HG02610 (cell line): Measurements from ENCODE around the gene SSC5D.
A peak's percentile ranks its signal among the peaks of the same experiment; 100 is the strongest.

Experiments
- ATAC-seq: cut with Tn5 transposase; IDR thresholded peaks from one replicate; pipeline ENCODE4 v1.9.1; 2021; ENCODE audit warnings: mild to moderate bottlenecking, moderate library complexity; ENCODE audit not compliant: unreplicated experiment

Gene SSC5D

DNA sequence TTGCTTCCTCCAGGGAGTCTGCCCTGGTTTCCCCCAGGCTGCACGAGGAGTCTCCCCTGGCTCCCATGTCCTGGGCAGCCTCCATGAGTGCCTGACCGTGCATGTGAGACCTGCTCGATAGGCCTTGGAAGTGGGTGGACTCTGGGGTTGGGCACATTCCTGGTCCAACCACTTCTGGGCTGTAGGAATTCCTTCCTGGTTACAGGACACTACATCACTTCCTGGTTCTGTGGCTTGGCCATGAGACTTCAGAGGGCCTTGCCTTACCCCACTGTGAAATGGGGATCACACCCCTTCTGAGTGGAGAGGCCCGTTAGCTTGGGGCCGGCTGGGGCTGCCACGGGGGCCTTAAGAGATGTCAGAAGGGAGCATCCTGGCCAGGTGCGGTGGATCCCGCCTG, 15.8 kb upstream of the SSC5D start:
- no peak for ATAC-seq

DNA sequence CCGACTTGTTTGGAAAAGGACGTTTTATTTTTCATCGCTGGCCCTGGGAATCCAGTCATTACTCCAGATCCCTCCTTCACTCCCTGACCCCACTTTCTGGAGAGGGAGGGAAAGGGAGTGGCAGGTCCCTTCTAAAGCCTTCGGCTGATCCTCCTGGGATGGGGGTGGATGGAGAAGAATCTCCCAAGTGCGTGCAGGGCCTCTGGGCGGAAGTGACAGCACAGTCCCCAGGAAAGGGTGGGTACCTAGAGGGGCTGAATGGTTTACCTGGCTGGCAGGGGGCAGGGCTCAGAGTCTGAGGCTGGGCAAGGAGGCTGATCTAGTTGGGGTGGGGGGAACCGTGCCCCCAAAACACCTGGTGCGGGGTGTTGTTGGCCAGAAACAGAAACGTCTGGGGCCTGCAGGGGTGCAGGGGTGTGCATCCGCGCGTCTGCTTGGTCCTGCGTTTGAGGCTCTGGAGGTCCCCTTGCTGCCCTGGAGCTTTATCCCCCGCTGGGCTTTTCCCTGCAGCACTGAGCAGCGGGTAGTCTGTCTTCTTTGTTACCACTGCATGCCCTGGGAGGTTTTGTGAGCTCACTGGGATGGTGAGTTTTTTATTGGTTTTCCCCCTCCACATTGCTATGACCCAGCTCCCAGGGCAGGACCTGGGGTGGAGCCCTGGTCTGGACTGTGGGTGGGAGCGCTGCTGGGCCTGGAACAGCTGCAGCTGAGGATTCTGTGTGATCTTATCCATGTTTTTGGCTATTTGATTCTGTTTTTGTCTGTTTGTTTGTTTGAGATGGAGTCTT, 14.8 kb upstream of the SSC5D start:
- ATAC-seq: no peak

DNA sequence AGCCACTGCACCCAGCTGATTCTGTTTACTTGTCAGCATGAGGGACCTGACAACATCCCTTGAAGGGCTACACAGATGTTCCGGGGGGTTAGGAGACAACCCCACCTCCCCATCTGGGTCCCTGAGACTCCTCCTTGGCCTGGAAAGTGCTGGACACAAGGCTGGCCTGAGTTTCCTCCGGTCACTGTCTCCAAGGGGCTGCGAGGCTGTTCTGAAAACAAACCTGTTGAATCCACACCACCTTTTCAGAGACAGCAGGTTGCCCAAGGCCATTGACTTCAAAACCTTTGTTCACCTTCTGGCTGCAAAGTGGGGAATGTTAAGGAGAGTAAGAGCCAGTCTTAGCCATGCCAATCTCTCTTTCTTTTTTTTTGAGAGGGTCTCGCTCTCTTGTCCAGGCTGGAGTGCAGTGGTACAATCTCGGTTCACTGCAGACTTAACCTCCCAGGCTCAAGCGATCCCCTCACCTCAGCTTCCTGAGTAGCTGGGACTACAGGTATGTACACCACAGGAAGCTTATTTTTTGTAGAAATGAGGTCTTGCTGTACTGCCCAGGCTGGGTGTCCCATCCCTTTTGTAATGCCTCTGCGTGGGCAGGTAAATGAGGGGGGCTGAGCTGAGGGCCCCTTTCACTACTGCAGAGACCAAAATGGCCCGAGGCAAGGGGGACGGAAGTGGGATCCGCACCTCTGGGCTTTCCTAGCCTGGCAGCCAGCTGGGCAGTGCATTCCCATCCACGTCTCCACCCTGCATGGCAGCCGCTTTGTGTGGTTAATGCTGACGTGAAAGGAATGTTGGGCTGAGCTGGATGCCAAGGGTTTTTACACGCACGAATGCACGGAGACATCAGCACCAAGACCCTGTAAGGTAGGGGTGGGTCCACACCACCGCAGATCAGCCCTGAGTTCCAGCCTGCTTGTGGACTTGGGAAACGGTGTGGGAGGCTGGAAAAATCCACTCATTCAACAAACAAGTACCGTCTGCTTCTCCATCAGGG, 13.7 kb upstream of the SSC5D start:
- no peak for ATAC-seq

DNA sequence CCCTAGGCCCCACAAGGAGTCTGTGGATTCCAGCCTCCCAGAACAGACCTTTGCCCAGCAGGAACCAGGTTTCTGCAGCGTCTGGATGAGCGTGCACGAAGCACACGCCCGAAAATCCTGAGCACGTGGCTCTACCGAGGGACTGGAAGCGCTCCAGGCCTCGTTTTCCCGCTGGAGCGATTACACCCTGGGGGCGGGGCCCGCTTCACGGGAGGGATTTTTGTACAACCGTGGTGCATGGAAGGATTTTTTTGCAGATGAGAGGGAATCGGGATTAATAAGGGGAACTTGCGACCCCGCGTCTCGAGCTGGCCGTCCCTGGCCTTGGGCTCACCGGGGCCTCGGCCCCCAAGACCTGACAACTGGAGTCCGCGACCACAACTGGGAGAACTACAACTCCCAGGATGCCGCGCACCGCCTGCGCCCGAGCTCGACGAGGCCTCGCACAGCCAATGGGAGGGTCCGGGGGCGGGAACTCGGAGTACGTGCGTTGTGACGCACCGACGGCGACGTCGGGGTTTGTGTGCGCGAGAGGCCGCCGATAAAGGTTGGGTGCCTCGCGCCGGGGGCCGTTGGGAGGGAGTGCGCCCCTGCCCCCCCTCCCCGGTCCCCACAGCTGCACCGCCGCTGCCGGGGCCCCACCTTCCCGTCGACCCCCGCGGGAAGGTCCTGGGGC, 12.0 kb upstream of the SSC5D start, which contains the start of gene ZNF628:
Gene ZNF628, plus strand, starts transcription at position 518 of the 676 bp plus-strand sequence. CDS start 3,294 bp downstream, outside the sequence.
- peak; percentile 89 for ATAC-seq

DNA sequence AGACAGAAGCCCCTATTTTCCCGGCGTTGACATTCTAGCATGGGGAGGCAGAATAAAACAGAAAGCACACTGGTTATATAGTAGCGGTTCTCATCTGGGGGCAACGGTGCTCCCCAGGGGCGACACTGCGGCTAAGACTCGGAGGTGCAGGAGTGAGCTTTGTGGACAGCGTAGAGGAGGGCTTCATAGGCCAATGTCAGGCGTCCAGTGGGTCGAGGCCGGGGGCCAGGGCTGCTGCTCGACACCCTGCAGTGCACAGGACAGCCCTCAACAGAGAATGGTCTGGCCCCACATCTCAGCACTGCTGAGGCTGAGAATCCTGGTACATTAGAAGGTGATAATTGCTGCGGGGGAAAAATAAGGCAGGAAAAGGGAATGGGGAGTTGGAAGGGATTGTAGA, 10.3 kb upstream of the SSC5D start:
- ATAC-seq: no peak

DNA sequence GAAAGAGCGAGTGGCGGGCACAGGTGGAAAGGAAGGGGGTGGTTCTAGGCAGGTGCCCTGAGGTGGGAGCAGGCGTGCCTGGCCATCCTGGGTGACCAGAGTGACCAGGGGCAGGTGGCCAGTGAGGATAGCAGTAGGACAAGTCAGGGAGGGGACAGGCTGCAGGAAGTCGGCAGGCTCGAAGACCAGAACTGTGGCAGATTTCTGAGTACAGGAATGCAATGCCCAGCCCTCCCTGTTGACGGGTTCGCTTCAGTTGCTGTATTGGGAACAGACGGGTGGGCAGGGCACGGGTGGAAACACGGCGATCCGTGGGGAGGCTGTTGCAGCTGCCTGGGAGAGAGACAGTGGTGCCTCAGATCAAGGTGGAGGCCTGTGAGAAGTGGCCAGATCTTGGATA, 9.9 kb upstream of the SSC5D start:
- no peak for ATAC-seq

DNA sequence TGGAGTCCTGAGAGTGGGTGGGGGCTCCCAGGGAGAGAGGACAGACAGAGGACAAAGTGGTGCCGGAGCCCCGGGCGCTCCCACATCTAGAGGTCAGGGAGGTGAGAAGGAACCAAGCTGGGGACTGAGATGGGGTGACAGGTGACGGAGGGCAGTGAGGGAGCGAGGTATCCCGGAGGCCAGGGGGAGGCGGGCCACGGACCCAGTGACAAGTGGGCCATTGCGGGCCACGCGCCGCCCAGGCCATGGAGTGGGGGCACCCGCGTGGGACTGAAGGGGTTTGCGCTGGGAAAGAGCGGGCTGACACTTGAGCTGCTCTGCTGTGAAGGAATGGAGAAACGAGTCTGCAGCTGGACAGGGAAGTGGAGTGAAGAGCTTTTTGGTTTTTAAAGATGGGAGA, 9.2 kb upstream of the SSC5D start:
- ATAC-seq: no peak

DNA sequence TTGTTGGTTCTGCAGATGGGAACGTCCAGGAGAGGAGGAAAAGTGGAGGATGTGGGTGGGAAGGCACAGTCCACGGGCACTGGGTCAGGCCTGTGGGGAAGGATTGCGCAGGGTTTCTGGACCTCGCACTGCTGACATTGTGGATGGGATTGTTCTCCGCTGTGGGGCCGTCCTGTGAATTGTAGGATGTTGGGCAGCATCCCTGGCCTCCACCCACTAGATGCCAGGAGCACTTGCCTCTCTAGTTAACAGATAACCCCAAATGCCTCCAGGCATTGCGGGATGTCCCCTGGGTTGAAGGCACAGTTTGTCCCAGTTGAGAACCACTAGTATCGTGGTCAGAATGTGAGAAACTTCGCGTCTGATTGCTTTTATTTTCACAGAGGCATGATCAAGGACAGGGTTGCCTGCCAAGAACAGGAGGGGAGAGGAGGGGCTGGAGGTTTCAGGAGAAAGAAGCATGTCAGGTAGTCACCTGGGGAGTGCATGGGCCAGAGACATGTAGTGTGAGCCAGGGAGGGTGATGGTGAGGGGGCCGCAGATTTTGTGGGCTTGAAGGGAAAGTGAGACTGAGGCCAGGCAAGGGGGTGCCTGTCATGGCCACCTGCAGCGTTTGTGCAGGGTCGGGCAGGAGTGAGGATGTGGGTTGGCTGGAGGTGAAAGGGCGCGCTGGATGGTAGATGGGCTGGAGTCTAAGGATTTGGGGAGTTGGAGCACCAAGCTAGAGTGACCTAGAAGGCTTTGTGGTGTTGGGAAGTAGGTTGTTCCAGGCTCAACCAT, 8.6 kb upstream of the SSC5D start:
- no peak for ATAC-seq

DNA sequence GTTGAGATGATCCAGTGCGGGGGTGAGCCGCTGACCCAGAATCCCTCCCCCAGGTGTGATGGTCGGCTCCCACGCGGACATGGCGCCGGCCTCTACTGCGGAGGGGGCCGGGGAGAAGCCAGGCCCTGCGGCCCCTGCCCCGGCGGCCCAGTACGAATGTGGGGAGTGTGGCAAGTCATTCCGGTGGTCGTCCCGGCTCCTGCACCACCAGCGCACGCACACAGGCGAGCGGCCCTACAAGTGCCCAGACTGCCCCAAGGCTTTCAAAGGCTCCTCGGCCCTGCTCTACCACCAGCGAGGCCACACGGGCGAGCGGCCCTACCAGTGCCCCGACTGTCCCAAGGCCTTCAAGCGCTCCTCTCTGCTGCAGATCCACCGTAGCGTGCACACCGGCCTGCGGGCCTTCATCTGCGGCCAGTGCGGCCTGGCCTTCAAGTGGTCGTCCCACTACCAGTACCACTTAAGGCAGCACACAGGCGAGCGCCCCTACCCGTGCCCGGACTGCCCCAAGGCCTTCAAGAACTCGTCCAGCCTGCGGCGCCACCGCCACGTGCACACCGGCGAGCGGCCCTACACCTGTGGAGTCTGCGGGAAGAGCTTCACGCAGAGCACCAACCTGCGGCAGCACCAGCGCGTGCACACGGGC, 7.0 kb upstream of the SSC5D start:
- no peak for ATAC-seq

DNA sequence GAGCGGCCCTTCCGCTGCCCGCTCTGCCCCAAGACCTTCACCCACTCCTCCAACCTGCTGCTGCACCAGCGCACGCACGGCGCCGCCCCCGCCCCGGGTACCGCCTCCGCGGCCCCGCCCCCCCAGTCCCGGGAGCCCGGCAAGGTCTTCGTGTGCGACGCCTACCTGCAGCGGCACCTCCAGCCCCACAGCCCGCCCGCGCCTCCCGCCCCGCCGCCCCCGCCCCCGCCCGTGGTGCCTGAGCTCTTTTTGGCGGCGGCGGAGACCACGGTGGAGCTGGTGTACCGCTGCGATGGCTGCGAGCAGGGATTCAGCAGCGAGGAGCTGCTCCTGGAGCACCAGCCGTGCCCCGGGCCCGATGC, 6.5 kb upstream of the SSC5D start:
- ATAC-seq: no peak

DNA sequence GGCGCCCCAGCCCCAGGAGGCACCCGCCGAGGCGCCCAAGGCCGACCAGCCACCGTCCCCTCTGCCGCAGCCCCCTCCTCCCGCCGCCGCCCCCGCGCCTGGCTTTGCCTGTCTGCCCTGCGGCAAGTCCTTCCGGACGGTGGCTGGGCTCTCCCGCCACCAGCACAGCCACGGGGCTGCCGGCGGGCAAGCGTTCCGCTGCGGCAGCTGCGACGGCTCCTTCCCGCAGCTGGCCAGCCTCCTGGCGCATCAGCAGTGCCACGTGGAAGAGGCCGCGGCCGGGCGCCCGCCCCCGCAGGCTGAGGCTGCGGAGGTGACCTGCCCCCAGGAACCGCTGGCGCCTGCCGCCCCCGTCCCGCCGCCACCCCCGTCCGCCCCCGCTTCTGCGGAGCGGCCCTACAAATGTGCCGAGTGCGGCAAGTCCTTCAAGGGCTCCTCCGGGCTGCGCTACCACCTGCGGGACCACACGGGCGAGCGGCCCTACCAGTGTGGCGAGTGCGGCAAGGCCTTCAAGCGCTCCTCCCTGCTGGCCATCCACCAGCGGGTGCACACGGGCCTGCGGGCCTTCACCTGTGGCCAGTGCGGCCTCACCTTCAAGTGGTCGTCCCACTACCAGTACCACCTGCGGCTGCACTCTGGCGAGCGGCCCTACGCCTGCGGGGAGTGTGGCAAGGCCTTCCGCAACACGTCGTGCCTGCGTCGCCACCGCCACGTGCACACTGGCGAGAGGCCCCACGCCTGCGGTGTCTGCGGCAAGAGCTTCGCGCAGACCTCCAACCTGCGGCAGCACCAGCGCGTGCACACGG, 5.9 kb upstream of the SSC5D start:
- no peak for ATAC-seq

DNA sequence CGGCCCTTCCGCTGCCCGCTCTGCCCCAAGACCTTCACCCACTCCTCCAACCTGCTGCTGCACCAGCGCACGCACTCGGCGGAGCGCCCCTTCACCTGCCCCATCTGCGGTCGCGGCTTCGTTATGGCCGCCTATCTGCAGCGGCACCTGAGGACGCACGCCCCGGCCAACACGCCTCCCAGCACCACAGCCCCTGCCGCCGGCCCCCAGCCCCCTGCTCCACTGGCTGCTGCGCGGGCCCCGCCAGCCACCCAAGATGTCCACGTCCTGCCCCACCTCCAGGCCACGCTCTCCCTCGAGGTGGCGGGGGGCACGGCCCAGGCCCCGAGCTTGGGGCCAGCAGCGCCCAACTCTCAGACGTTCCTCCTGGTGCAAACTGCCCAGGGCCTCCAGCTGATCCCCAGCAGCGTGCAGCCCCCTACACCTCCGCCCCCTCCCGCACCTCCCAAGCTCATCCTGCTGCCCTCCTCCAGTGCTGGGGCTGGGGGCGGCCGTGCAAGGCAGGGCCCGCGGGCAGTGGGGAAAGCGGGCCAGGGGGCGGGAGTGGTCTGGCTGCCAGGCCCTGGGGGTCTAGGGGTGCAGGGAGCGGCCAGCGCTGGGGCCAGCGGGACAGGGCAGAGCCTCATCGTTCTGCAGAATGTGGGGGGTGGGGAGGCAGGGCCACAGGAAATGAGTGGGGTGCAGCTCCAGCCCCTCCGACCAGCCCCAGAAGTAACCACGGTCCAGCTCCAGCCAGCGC, 5.1 kb upstream of the SSC5D start:
- no peak for ATAC-seq

DNA sequence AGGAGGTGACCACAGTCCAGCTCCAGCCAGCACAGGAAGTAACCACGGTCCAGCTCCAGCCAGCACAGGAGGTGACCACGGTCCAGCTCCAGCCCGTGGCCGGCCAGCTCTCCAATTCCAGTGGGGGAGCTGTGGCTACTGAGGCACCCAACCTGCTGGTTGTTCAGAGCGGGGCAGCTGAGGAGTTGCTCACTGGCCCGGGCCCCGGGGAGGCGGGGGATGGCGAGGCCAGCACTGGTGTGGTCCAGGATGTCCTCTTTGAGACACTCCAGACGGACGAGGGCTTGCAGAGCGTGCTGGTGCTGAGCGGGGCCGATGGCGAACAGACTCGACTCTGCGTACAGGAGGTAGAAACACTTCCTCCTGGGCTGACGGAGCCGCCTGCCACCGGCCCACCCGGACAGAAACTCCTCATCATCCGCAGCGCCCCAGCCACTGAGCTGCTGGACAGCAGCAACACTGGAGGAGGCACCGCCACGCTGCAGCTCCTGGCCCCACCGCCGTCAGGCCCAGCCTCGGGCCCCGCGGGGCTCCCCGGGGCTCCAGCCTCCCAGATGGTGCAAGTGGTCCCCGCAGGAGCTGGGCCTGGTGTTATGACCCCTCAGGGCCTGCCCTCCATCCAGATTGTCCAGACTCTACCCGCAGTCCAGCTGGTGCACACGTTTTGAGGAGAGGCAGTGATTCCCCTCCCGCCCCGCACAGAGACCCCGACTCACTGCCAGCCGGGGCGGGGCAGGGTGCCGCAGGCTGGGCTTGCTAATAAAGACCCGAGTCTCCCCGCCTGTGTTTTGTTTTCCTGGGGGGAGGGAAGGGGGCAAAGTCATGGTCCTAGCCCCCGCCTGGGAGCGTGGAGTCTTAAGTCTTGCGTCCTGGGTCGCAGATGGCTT, 4.3 kb upstream of the SSC5D start:
- ATAC-seq: no peak

DNA sequence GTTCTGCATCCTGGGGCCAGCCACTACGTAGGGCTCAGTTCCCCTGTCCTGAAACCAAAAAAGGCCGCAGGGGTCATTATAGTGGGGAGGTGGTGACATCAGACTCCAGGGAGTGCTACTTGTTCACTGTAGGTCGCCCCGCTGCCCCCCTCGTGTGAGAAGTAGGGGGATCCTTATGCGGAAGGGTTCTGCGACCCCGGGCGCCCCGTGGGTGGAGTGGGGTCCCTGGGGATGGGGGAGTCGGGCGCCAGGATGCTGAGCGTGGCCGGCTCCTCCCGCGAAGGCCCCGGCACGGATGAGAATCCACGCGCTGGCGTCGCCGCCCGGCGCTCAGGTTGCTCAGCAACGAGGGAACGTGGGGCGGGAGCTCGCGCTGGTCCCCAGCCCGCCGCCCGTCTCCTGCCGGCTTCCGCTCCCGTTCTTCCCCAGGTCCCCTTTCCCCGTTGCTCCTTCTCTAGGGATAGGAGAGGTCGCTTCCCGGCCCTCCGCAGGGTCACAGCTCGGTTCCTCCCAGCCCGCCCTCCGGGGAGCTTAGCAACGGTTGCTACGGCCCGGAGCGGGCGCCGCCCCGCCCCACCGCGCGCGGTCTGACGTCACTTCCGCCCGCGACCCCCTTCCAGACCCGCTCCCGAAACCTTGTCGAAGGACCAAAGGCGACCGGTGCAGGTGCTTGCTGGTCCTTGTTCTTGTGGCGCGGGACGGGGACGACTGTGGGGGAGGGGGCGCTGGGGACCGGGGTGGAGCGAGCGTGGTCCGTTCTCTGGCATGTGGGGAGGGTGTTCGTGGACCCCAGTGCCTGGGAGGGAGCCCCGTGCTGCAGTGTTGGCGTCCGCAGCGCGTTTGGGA, 3.4 kb upstream of the SSC5D start, which contains the start of gene NAT14:
Gene NAT14, plus strand, starts transcription at position 596 of the 846 bp plus-strand sequence. CDS start 521 bp downstream, outside the sequence.
- peak; percentile 65 for ATAC-seq

DNA sequence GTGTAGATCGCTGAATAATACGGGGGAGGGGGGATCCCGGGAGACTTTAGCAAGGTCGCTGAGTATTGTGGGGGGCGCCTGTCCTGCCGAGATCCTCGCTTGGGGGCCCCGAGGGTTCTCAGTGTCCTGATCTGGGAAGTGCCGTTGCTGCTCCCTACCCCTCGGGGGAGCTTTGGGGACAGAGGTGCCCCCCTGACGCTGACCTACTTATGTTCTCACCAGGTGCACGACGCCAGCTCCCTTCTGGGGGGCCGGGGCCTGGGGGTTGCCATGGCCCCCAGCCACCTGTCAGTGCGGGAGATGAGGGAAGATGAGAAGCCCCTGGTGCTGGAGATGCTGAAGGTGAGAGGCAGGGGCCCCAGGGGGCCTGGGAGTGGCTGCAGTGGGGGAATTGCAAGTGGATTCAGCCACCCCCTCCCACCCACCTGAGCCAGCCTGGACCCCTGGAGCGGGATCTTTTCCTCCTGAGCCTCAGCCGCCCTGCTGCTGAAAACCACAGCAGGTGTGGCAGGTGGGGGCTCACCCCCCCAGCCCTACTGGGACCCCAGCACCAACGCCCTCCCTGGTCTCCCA, 2.7 kb upstream of the SSC5D start:
- ATAC-seq: no peak
